SK-N-SH treated with all-trans-retinoic acid at 6 μM for 48 hours (cell line): ENCODE results near the gene KCNIP1.

Source experiments
- ATAC-seq: fragments of 200-7000 bp; cut with Tn5 transposase; 3 replicates; pipeline ENCODE4 v1.9.1; 2020; ENCODE audit warnings: mild to moderate bottlenecking, moderate library complexity
- ARNTL ChIP-seq: fragments of 450-650 bp; formaldehyde crosslinking; IDR thresholded peaks from 2 replicates; pipeline ENCODE4 v1.5.0; 2020; ENCODE audit warnings: low read depth, mild to moderate bottlenecking, moderate library complexity, borderline replicate concordance
- BACH2 ChIP-seq: fragments of 250-450 bp; sonication (Bioruptor Pico); IDR thresholded peaks from 2 replicates; pipeline ENCODE4 v1.9.0; 2021; ENCODE audit warnings: mild to moderate bottlenecking, borderline replicate concordance
- CSDC2 ChIP-seq: fragments of 250-450 bp; sonication (Bioruptor Pico); IDR thresholded peaks from 2 replicates; pipeline ENCODE4 v1.5.0; 2020; ENCODE audit warnings: mild to moderate bottlenecking, moderate library complexity
- CSRNP3 ChIP-seq: fragments of 250-450 bp; sonication (Bioruptor Pico); IDR thresholded peaks from 2 replicates; pipeline ENCODE4 v1.5.1; 2021; ENCODE audit warnings: mild to moderate bottlenecking, moderate library complexity
- ESRRG ChIP-seq: fragments of 250-450 bp; sonication (Bioruptor Pico); IDR thresholded peaks from 2 replicates; pipeline ENCODE4 v1.6.1; 2021; ENCODE audit warnings: mild to moderate bottlenecking
- GLIS3 ChIP-seq: fragments of 250-450 bp; sonication (Bioruptor Pico); IDR thresholded peaks from 2 replicates; pipeline ENCODE4 v1.5.0; 2020; ENCODE audit warnings: mild to moderate bottlenecking, moderate library complexity
- ISL1 ChIP-seq: fragments of 250-450 bp; sonication (Bioruptor Pico); IDR thresholded peaks from 2 replicates; pipeline ENCODE4 v2.1.2; 2022; ENCODE audit warnings: mild to moderate bottlenecking, moderate library complexity
- OSR1 ChIP-seq: fragments of 250-450 bp; sonication (Bioruptor Pico); IDR thresholded peaks from 2 replicates; pipeline ENCODE4 v1.8.0; 2022; ENCODE audit warnings: moderate library complexity, mild to moderate bottlenecking, inconsistent platforms
- POU6F1 ChIP-seq: fragments of 250-450 bp; sonication (Bioruptor Pico); IDR thresholded peaks from 2 replicates; pipeline ENCODE4 v1.8.0; 2021; ENCODE audit warnings: low read depth, mild to moderate bottlenecking, moderate library complexity, borderline replicate concordance
- PPARA ChIP-seq: fragments of 250-450 bp; sonication (Bioruptor Pico); IDR thresholded peaks from 2 replicates; pipeline ENCODE4 v1.5.0; 2020; ENCODE audit warnings: mild to moderate bottlenecking, borderline replicate concordance
- RARB ChIP-seq: fragments of 250-450 bp; sonication (Bioruptor Pico); IDR thresholded peaks from 2 replicates; pipeline ENCODE4 v1.8.0; 2021; ENCODE audit warnings: mild to moderate bottlenecking, moderate library complexity
- SNAI2 ChIP-seq: fragments of 250-450 bp; sonication (Bioruptor Pico); IDR thresholded peaks from 2 replicates; pipeline ENCODE4 v1.5.0; 2020; ENCODE audit warnings: mild to moderate bottlenecking, moderate library complexity
- TCF4 ChIP-seq: fragments of 250-450 bp; sonication (Bioruptor Pico); IDR thresholded peaks from 2 replicates; pipeline ENCODE4 v1.8.0; 2021; ENCODE audit warnings: mild to moderate bottlenecking, moderate library complexity, borderline replicate concordance
- TOX ChIP-seq: fragments of 250-450 bp; sonication (Bioruptor Pico); IDR thresholded peaks from 2 replicates; pipeline ENCODE4 v1.8.0; 2021; ENCODE audit warnings: mild to moderate bottlenecking, moderate library complexity, borderline replicate concordance
- TSHZ2 ChIP-seq: fragments of 250-450 bp; sonication (Bioruptor Pico); IDR thresholded peaks from 2 replicates; pipeline ENCODE4 v1.5.0; 2020; ENCODE audit warnings: mild to moderate bottlenecking, moderate library complexity
- ZFP3 ChIP-seq: fragments of 250-450 bp; sonication (Bioruptor Pico); IDR thresholded peaks from 2 replicates; pipeline ENCODE4 v1.5.0; 2020; ENCODE audit warnings: mild to moderate bottlenecking, moderate library complexity
- ZFP30 ChIP-seq: fragments of 450-650 bp; formaldehyde crosslinking; IDR thresholded peaks from 2 replicates; pipeline ENCODE4 v1.5.0; 2022; ENCODE audit warnings: mild to moderate bottlenecking, moderate library complexity
- ZNF565 ChIP-seq: fragments of 450-650 bp; formaldehyde crosslinking; conservative IDR thresholded peaks from 2 replicates; pipeline ENCODE4 v1.5.0; 2020; ENCODE audit warnings: low read depth, mild to moderate bottlenecking, moderate library complexity
- ZNF70 ChIP-seq: fragments of 450-650 bp; formaldehyde crosslinking; IDR thresholded peaks from 2 replicates; pipeline ENCODE4 v1.5.0; 2020; ENCODE audit warnings: mild to moderate bottlenecking, moderate library complexity
- ZNF8 ChIP-seq: fragments of 450-650 bp; formaldehyde crosslinking; IDR thresholded peaks from 2 replicates; pipeline ENCODE4 v1.5.0; 2020; ENCODE audit warnings: mild to moderate bottlenecking, moderate library complexity
- TF ChIP-seq, protein P1 (sequence below): fragments of 250-450 bp; sonication (Bioruptor Pico); IDR thresholded peaks from 2 replicates; pipeline ENCODE4 v1.8.0; 2020; ENCODE audit warnings: mild to moderate bottlenecking, moderate library complexity, borderline replicate concordance
- TF ChIP-seq, protein P2 (sequence below): fragments of 250-450 bp; sonication (Bioruptor Pico); IDR thresholded peaks from 2 replicates; pipeline ENCODE4 v1.5.1; 2020; ENCODE audit warnings: low read depth, mild to moderate bottlenecking, moderate library complexity

The KCNIP1 gene

GRCh38 chr5:170731052-170731451 is 227.2 kb downstream of the KCNIP1 start (continued):
- TF ChIP-seq PPARA (CRISPR knock-in tag), result no peak
- TF ChIP-seq CSDC2, result no peak

DNA sequence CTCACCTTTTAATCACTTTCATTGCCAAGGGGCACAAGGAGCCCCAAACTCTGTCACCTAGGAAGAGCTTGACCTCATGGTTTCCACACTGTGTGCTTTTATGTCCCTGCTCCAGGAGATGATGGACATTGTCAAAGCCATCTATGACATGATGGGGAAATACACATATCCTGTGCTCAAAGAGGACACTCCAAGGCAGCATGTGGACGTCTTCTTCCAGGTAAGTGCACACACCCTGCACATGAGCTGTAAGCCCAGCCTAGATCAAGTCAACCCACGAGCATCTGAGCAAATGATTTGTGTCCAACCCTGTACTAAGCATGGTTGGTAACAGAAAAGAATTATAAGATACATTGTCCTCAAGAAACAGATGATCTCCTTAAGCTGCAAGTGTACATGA is 228.9 kb downstream of the KCNIP1 start:
- ATAC-seq, result no peak
- TF ChIP-seq BACH2 (CRISPR knock-in tag) (no peak), ZNF70 (CRISPR knock-in tag) (no peak), OSR1 (CRISPR knock-in tag) (no peak), TCF4 (CRISPR knock-in tag) (no peak), GLIS3 (CRISPR knock-in tag) (no peak), SNAI2 (no peak), ESRRG (CRISPR knock-in tag) (no peak), POU6F1 (CRISPR knock-in tag) (no peak), CSDC2 (no peak)
- TF ChIP-seq, protein P1, sequence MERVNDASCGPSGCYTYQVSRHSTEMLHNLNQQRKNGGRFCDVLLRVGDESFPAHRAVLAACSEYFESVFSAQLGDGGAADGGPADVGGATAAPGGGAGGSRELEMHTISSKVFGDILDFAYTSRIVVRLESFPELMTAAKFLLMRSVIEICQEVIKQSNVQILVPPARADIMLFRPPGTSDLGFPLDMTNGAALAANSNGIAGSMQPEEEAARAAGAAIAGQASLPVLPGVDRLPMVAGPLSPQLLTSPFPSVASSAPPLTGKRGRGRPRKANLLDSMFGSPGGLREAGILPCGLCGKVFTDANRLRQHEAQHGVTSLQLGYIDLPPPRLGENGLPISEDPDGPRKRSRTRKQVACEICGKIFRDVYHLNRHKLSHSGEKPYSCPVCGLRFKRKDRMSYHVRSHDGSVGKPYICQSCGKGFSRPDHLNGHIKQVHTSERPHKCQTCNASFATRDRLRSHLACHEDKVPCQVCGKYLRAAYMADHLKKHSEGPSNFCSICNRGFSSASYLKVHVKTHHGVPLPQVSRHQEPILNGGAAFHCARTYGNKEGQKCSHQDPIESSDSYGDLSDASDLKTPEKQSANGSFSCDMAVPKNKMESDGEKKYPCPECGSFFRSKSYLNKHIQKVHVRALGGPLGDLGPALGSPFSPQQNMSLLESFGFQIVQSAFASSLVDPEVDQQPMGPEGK (CRISPR knock-in tag), result no peak
- TF ChIP-seq, protein P2, sequence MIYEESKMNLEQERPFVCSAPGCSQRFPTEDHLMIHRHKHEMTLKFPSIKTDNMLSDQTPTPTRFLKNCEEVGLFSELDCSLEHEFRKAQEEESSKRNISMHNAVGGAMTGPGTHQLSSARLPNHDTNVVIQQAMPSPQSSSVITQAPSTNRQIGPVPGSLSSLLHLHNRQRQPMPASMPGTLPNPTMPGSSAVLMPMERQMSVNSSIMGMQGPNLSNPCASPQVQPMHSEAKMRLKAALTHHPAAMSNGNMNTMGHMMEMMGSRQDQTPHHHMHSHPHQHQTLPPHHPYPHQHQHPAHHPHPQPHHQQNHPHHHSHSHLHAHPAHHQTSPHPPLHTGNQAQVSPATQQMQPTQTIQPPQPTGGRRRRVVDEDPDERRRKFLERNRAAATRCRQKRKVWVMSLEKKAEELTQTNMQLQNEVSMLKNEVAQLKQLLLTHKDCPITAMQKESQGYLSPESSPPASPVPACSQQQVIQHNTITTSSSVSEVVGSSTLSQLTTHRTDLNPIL (CRISPR knock-in tag), result no peak

DNA sequence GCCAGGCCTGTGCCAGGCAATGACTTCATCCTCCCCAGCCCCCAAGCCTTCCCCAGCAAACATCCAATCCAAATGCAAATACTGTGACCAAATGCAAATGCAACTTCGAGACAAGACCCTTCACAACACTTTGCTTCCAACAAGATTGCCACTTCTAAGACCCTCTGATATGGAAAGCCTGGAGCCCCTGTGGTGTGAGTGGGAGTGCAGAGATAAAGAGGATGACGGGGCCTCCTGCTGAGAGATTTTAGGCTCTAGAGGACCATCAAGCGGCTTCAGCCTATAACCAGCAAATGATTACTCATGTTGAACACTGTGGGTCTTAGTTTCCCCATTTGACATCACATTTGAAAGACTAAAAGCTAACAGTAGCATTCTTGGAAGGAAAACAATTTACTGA is 233.1 kb downstream of the KCNIP1 start:
- TF ChIP-seq ZNF8 (no peak), RARB (CRISPR knock-in tag) (no peak), ZFP30 (CRISPR knock-in tag) (no peak), ZFP3 (CRISPR knock-in tag) (no peak), ISL1 (CRISPR knock-in tag) (no peak), OSR1 (CRISPR knock-in tag) (no peak), ARNTL (CRISPR knock-in tag) (no peak), ESRRG (CRISPR knock-in tag) (no peak), SNAI2 (no peak), TOX (CRISPR knock-in tag) (no peak), ZNF565 (no peak), GLIS3 (CRISPR knock-in tag) (no peak), CSDC2 (no peak), TSHZ2 (no peak)
- ATAC-seq, result no peak

DNA sequence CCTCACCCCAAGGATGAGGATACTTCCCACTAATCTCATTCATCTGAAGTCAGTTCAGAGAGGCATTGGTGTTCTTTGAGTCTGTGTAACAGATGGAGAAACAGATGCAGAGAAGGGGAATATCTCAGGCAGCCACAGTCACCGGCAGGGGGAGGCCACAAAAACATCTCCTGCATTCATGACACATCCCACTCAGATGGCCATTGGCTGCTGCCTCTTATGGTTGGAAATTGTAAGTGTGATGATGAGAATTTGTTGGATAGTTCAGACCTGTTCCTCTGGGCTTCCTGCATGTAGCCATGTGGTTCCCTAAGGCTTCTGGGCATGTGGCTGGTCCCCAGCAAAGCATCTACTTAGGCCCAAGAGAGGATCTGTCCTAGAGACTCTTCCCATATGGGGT is 233.8 kb downstream of the KCNIP1 start:
- no peak for ATAC-seq
- TF ChIP-seq ARNTL (CRISPR knock-in tag) (no peak), RARB (CRISPR knock-in tag) (no peak), PPARA (CRISPR knock-in tag) (no peak), TCF4 (CRISPR knock-in tag) (no peak), TSHZ2 (no peak), BACH2 (CRISPR knock-in tag) (no peak), ESRRG (CRISPR knock-in tag) (no peak), CSRNP3 (CRISPR knock-in tag) (no peak), ZNF8 (no peak)
- TF ChIP-seq, all 23 proteins: peak for 0
